Mesenchymal stem cell (in vitro differentiated cells and primary cell): ENCODE measurements around the gene CDHR5.
A peak's percentile ranks its signal among the peaks of the same experiment; 100 is the strongest.

Experiments used
- DNase-seq: peaks from one replicate; pipeline ENCODE4 v3.0.0-alpha.2; 2013
- H2AFZ ChIP-seq: one replicate; pipeline ENCODE4 v1.6.1; 2013; ENCODE audit warnings: low read depth, mild to moderate bottlenecking, control low read depth, inconsistent platforms, low read length, moderate library complexity
- H2AK5ac ChIP-seq: 2 replicates; pipeline ENCODE4 v1.6.1; 2013; ENCODE audit warnings: low read length, moderate library complexity, mild to moderate bottlenecking, inconsistent platforms; ENCODE audit not compliant: severe bottlenecking
- H2BK120ac ChIP-seq: one replicate; pipeline ENCODE4 v1.6.1; 2013; ENCODE audit warnings: low read depth, mild to moderate bottlenecking, inconsistent platforms, low read length, moderate library complexity
- H2BK12ac ChIP-seq, 2 experiments: one replicate each; pipeline ENCODE4 v1.6.1; 2013; ENCODE audit warnings: inconsistent platforms in 2 of 2, low read length in 2 of 2, mild to moderate bottlenecking in 2 of 2, moderate library complexity in 2 of 2, control low read depth in 1 of 2
- H2BK15ac ChIP-seq: one replicate; pipeline ENCODE4 v1.6.1; 2013; ENCODE audit warnings: mild to moderate bottlenecking, low read depth, inconsistent platforms; ENCODE audit not compliant: poor library complexity, severe bottlenecking
- H2BK5ac ChIP-seq: 2 replicates; pipeline ENCODE4 v1.6.1; 2013; ENCODE audit warnings: low read depth, mild to moderate bottlenecking, low read length, control low read depth, inconsistent platforms; ENCODE audit not compliant: poor library complexity, severe bottlenecking
- H3K14ac ChIP-seq, 2 experiments: one replicate each; pipeline ENCODE4 v1.6.1; 2013; ENCODE audit warnings: inconsistent platforms in 2 of 2, low read length in 2 of 2, control low read depth in 1 of 2, mild to moderate bottlenecking in 1 of 2, moderate library complexity in 1 of 2
- H3K18ac ChIP-seq, 2 experiments: one replicate each; pipeline ENCODE4 v1.6.1; 2013; ENCODE audit warnings: inconsistent platforms in 2 of 2, low read length in 2 of 2, control low read depth in 1 of 2, low read depth in 1 of 2, mild to moderate bottlenecking in 1 of 2
- H3K23ac ChIP-seq, 2 experiments: one replicate each; pipeline ENCODE4 v1.6.1; 2013; ENCODE audit warnings: inconsistent platforms in 2 of 2, low read length in 2 of 2, mild to moderate bottlenecking in 2 of 2, moderate library complexity in 2 of 2, control low read depth in 1 of 2
- H3K27ac ChIP-seq: 2 replicates; pipeline ENCODE4 v1.5.1; 2013; ENCODE audit warnings: mild to moderate bottlenecking, moderate library complexity, low read length, control low read depth, inconsistent platforms; ENCODE audit not compliant: poor library complexity, severe bottlenecking
- H3K27me3 ChIP-seq, 2 experiments: 2 replicates each; pipeline versions ENCODE4 v1.6.1 to v1.7.0; 2013; ENCODE audit warnings: low read length in 2 of 2, mild to moderate bottlenecking in 2 of 2, moderate library complexity in 2 of 2, control low read depth in 1 of 2, inconsistent platforms in 1 of 2; ENCODE audit not compliant: control insufficient read depth in 1 of 2, insufficient read depth in 1 of 2
- H3K36me3 ChIP-seq, 2 experiments: 2 replicates each; pipeline versions ENCODE4 v1.6.1 to v1.7.0; 2013; ENCODE audit warnings: low read length in 2 of 2, control low read depth in 1 of 2, inconsistent platforms in 1 of 2, low read depth in 1 of 2, mild to moderate bottlenecking in 1 of 2; ENCODE audit not compliant: insufficient read depth in 2 of 2, control insufficient read depth in 1 of 2
- H3K4ac ChIP-seq, 2 experiments: one replicate each; pipeline ENCODE4 v1.6.1; 2013; ENCODE audit warnings: inconsistent platforms in 2 of 2, low read length in 2 of 2, mild to moderate bottlenecking in 2 of 2, moderate library complexity in 2 of 2, control low read depth in 1 of 2, low read depth in 1 of 2
- H3K4me1 ChIP-seq: 2 replicates; pipeline ENCODE4 v1.6.1; 2013; ENCODE audit warnings: low read depth, low read length, control low read depth; ENCODE audit not compliant: control insufficient read depth, insufficient read depth
- H3K4me2 ChIP-seq: 2 replicates; pipeline ENCODE4 v1.6.1; 2013; ENCODE audit warnings: low read length, mild to moderate bottlenecking, inconsistent platforms; ENCODE audit not compliant: poor library complexity, severe bottlenecking
- H3K4me3 ChIP-seq, 2 experiments: 2 replicates each; pipeline versions ENCODE4 v1.5.1 to v1.7.0; 2013; ENCODE audit warnings: low read length in 2 of 2, mild to moderate bottlenecking in 2 of 2, control low read depth in 1 of 2, low read depth in 1 of 2; ENCODE audit not compliant: insufficient read depth in 1 of 2
- H3K79me1 ChIP-seq: replicated peaks from 2 replicates; pipeline ENCODE4 v1.6.1; 2013; ENCODE audit warnings: mild to moderate bottlenecking, control low read depth, low read length, inconsistent platforms; ENCODE audit not compliant: poor library complexity, severe bottlenecking
- H3K9ac ChIP-seq: 2 replicates; pipeline ENCODE4 v1.7.0; 2013; ENCODE audit warnings: mild to moderate bottlenecking, low read length, moderate library complexity
- H3K9me3 ChIP-seq: 2 replicates; pipeline ENCODE4 v1.7.0; 2013; ENCODE audit warnings: mild to moderate bottlenecking, low read length; ENCODE audit not compliant: control insufficient read depth
- H4K8ac ChIP-seq: one replicate; pipeline ENCODE4 v1.6.1; 2013; ENCODE audit warnings: inconsistent platforms, mild to moderate bottlenecking, low read length, moderate library complexity
- H4K91ac ChIP-seq: one replicate; pipeline ENCODE4 v1.6.1; 2013; ENCODE audit warnings: mild to moderate bottlenecking, low read length, inconsistent platforms
- WGBS: methylation state at CpG from one replicate; pipeline ENCODE4 v1.1.7; 2013; ENCODE audit warnings: mixed read lengths; 5-methylcytosine and 5-hydroxymethylcytosine counted together

Gene CDHR5

DNA sequence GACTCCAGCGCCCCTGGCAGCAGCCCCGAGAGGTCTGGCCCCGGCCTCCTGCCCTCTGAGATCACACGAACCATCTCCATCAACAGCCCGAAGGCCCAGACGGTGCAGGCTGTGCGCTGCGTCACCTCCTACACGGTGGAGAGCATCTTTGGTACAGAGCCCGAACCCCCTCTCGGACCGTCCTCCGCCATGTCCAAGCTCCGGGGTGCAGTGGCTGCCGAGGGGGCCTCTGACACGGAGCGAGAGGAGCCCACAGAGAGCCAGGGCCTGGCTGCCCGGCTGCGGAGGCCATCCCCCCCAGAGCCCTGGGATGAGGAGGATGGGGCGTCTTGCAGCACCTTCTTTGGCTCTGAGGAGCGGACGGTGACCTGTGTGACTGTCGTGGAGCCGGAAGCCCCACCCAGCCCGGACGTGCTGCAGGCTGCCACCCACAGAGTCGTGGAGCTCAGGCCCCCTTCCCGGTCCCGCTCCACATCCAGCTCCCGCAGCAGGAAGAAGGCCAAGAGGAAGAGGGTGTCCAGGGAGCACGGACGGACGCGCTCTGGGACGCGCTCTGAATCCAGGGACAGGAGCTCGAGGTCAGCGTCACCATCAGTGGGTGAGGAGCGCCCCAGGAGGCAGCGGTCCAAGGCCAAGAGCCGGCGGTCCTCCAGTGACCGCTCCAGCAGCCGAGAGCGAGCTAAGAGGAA, 16.6 kb downstream of the CDHR5 start:
- Histone ChIP-seq H3K4ac (no peak overlapping the region), H3K23ac (no peak overlapping the region), H2BK5ac (no peak overlapping the region), H4K91ac (no peak overlapping the region), H3K27me3 (no peaks in the 10 kb centered on the region), H3K79me1 (peaks cover 49% of the 10 kb centered on the region), H3K27ac (no peak overlapping the region), H3K4me2 (no peak overlapping the region), H3K9me3 (no peaks in the 10 kb centered on the region), H2AK5ac (no peak overlapping the region), H3K36me3 (peaks cover 93 to 96% of the 10 kb centered on the region in 2 experiments), H3K4me3 (no peak overlapping the region), H3K14ac (no peak overlapping the region), H2BK15ac (no peak overlapping the region), H3K18ac (no peak overlapping the region), H3K4me1 (peaks cover 9% of the 10 kb centered on the region), H4K8ac (no peak overlapping the region), H2AFZ (no peak overlapping the region), H3K9ac (no peak overlapping the region), H2BK120ac (no peak overlapping the region), H2BK12ac (no peak overlapping the region)
- 97% methylated on average over 45 of the region's 45 CpGs for WGBS
- no peak for DNase-seq

DNA sequence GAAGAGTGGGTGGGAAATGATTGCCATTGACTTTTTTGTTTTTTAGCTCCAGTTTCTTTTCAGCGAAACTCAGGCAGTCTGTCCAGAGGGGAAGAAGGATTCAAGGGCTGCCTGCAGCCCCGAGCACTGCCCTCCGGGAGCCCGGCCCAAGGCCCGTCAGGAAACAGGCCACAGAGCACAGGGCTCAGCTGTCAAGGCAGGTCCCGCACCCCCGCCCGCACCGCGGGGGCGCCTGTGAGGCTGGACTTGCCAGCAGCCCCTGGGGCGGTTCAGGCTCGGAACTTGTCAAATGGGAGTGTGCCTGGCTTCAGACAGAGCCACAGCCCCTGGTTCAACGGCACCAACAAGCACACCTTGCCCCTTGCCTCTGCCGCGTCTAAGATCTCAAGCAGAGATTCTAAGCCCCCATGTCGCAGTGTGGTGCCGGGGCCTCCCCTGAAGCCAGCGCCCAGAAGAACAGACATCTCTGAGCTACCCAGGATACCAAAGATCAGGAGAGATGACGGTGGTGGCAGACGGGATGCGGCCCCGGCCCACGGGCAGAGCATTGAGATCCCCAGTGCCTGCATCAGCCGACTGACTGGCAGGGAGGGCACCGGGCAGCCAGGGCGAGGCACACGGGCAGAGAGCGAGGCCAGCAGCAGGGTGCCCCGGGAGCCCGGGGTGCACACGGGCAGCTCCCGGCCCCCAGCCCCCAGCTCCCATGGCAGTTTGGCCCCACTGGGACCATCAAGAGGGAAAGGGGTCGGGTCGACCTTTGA, 17.6 kb downstream of the CDHR5 start:
- Histone ChIP-seq H4K91ac (peak overlapping the region; percentile 16), H2BK120ac (no peak overlapping the region), H3K36me3 (peaks cover 92 to 95% of the 10 kb centered on the region in 2 experiments), H3K4me1 (peaks cover 6% of the 10 kb centered on the region), H4K8ac (no peak overlapping the region), H2BK15ac (no peak overlapping the region), H3K27ac (no peak overlapping the region), H3K4me2 (no peak overlapping the region), H3K14ac (no peak overlapping the region), H2BK5ac (no peak overlapping the region), H3K27me3 (no peaks in the 10 kb centered on the region), H2AK5ac (no peak overlapping the region), H3K4ac (no peak overlapping the region), H3K79me1 (peaks cover 50% of the 10 kb centered on the region), H3K23ac (no peak overlapping the region), H3K4me3 (no peak overlapping the region), H3K9ac (no peak overlapping the region), H2AFZ (no peak overlapping the region), H2BK12ac (no peak overlapping the region), H3K9me3 (no peaks in the 10 kb centered on the region), H3K18ac (no peak overlapping the region)
- 96% methylated on average over 34 of the region's 35 CpGs for WGBS
- DNase-seq = no peak

DNA sequence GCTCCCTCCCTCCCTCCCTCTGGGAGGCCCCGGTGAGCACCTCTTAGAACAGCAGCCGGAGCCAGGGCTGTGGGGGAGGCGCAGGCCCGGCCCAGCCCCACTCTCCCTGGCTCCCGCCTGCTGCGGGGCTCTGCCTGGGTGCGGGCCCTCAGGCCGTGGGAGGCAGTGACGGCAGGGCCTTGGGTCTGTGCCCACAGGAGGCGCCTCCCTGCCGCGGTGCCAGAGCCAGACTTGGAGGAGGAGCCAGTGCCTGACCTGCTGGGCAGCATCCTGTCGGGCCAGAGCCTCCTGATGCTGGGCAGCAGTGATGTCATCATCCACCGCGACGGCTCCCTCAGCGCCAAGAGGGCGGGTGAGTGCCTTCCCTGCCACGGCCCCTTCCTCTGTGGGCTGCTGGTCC, 18.5 kb downstream of the CDHR5 start:
- H2BK12ac ChIP-seq = no peak overlapping the region
- H3K4me1 ChIP-seq = peaks cover 4% of the 10 kb centered on the region
- H2BK120ac ChIP-seq = no peak overlapping the region
- H3K79me1 ChIP-seq = peaks cover 55% of the 10 kb centered on the region
- no peak overlapping the region for H3K4me2 ChIP-seq
- H2BK5ac ChIP-seq = no peak overlapping the region
- no peak overlapping the region for H3K23ac ChIP-seq
- H3K9ac ChIP-seq = no peak overlapping the region
- H3K18ac ChIP-seq = no peak overlapping the region
- H3K14ac ChIP-seq = no peak overlapping the region
- DNase-seq = no peak
- 99% methylated on average over 18 of the region's 19 CpGs for WGBS
- H4K8ac ChIP-seq = no peak overlapping the region
- no peaks in the 10 kb centered on the region for H3K9me3 ChIP-seq
- no peak overlapping the region for H4K91ac ChIP-seq
- no peak overlapping the region for H2BK15ac ChIP-seq
- H3K27ac ChIP-seq = no peak overlapping the region
- no peaks in the 10 kb centered on the region for H3K27me3 ChIP-seq
- H2AFZ ChIP-seq = no peak overlapping the region
- no peak overlapping the region for H3K4me3 ChIP-seq
- no peak overlapping the region for H2AK5ac ChIP-seq
- no peak overlapping the region for H3K4ac ChIP-seq
- peaks cover 92 to 96% of the 10 kb centered on the region in 2 experiments for H3K36me3 ChIP-seq

DNA sequence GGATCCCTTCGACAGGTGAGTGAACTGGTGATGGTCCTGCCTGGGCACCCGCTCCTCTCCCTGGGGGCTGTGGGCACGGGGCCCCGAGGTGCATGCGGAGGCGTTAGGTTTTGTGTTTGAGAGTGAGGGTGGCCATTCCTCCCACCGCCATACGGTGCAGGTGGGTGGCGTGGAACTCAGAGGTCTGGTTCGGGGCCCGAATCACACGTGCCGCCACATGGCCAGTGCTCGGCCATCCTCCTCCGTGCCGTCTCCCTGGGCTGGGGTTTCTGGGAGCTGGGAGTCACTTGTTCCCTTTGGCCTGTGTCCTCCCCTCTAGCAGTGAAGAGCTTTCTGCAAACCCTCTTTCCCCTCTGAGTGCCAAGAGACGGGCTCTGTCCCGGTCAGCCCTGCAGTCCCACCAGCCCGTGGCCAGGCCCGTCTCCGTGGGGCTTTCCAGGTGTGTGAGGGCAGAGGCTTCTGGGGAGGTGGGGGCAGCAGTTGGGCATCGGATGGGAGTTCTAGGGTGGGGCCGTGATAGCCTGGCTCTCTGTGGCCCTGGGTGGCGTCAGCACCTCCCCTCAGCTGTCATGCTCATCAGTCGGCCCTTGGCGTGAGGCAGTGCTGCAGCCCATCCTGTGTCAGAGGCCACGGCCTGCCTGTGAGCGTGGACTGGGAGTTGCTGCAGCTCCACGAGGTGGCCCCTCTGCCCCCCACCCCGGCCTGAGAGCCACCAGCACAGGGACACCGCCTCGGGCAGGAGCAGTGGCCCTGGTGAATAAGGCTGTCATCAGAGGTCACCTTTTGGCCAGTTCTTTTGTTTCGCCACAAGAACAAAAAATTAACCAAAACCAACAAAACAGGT, 19.2 kb downstream of the CDHR5 start:
- H3K4me3 ChIP-seq = no peak overlapping the region
- H2BK12ac ChIP-seq = no peak overlapping the region
- H3K14ac ChIP-seq = no peak overlapping the region
- no peak overlapping the region for H4K8ac ChIP-seq
- no peak overlapping the region for H2BK5ac ChIP-seq
- H2AK5ac ChIP-seq = no peak overlapping the region
- no peaks in the 10 kb centered on the region for H3K27me3 ChIP-seq
- no peak overlapping the region for H3K4ac ChIP-seq
- no peak overlapping the region for H3K18ac ChIP-seq
- H2AFZ ChIP-seq = no peak overlapping the region
- DNase-seq = no peak
- no peak overlapping the region for H4K91ac ChIP-seq
- 95% methylated on average over 32 of the region's 33 CpGs for WGBS
- no peak overlapping the region for H3K23ac ChIP-seq
- no peak overlapping the region for H3K4me2 ChIP-seq
- no peak overlapping the region for H3K27ac ChIP-seq
- H2BK15ac ChIP-seq = no peak overlapping the region
- H3K9ac ChIP-seq = no peak overlapping the region
- peaks cover 4% of the 10 kb centered on the region for H3K4me1 ChIP-seq
- no peak overlapping the region for H2BK120ac ChIP-seq
- no peaks in the 10 kb centered on the region for H3K9me3 ChIP-seq
- H3K36me3 ChIP-seq = peaks cover 90 to 92% of the 10 kb centered on the region in 2 experiments
- peaks cover 55% of the 10 kb centered on the region for H3K79me1 ChIP-seq
